ENCODE results near the gene RSRC2. TPM values are rescaled to one million over a fixed set of nuclear protein-coding genes. Genes with fewer than 3 reads are reported as not detected.

RSRC2 gene
- total RNA-seq, 1 donor from 2014 or later, result 22.6 TPM

- TF ChIP-seq CTCF (IDR thresholded peaks at IDR 0.05; ENCODE audit: insufficient read depth, low read length, severe bottlenecking), result no peak
- FAIRE-seq, result no peak
- no peak for DNase-seq (ENCODE audit: low read depth)
- Histone ChIP-seq H3K27me3 (ENCODE audit: control insufficient read depth, insufficient read depth, low read length) (no peaks in the 10 kb centered on the region), H3K4me3 (ENCODE audit: low read depth, low read length) (no peak overlapping the region), H3K36me3 (ENCODE audit: control insufficient read depth, insufficient read depth, low read length) (no peaks in the 10 kb centered on the region)
These were observed 72.5 kb downstream of the RSRC2 start for GRCh38 chr12:122454250-122454721.

Other genes starting within 250 kb of the RSRC2 start
- gene CLIP1, start 104.3 kb downstream of the RSRC2 start, total RNA-seq, result 69.0 and 97.2 TPM in 2 replicates
- gene ZCCHC8, start 26.0 kb downstream of the RSRC2 start, total RNA-seq, result 12.9 and 15.6 TPM in 2 replicates
- gene KNTC1, start 313 bp upstream of the RSRC2 start, total RNA-seq, result 6.8 and 7.6 TPM in 2 replicates
- gene HCAR2, start 176.4 kb upstream of the RSRC2 start, total RNA-seq, result 1.6 and 3.3 TPM in 2 replicates
- 0.26 and 0.77 TPM in 2 replicates for gene HCAR3, start 189.9 kb upstream of the RSRC2 start, total RNA-seq
- gene HCAR1, start 203.9 kb upstream of the RSRC2 start, total RNA-seq, result under 0.01 and 0.13 TPM in 2 replicates
- 35.3 and 49.7 TPM in 2 replicates for gene DENR, start 225.9 kb upstream of the RSRC2 start, total RNA-seq
- gene CCDC62, start 247.6 kb upstream of the RSRC2 start, total RNA-seq, result 0.79 and 1.2 TPM in 2 replicates

Measured in bronchial epithelial cell (primary cell).